HCT116 (cell line): ENCODE results near the gene CAMK2D. TPM values are rescaled to one million over a fixed set of nuclear protein-coding genes. Genes with fewer than 3 reads are reported as not detected.

ENCODE experiments used
- ATAC-seq: fragments of 200-7000 bp; cut with Tn5 transposase; 2 replicates; pipeline ENCODE4 v1.9.1; 2020; ENCODE audit warnings: mild to moderate bottlenecking, moderate library complexity
- BruUV-seq: library from RNA; stranded (reverse); fragments of 400-500 nt; replicated peaks from 2 replicates; lab custom pipeline; 2021; lab: Mats Ljungman, UMichigan
- CTCF ChIA-PET: fragments of 300-600 bp; sonication (Branson Sonifier 250); formaldehyde crosslinking; loops from one replicate; lab custom pipeline; 2021; ENCODE audit warnings: antibody characterized with exemption; lab: Charles Lee
- POLR2A ChIA-PET: fragments of 300-600, 350-600 bp; sonication (Branson Sonifier 250); formaldehyde crosslinking; loops from one replicate; lab custom pipeline; 2021; ENCODE audit warnings: antibody characterized with exemption; lab: Charles Lee
- RAD21 ChIA-PET, 2 experiments: fragments of 300-600 bp; sonication (Branson Sonifier 250); formaldehyde crosslinking; loops; one replicate each; lab custom pipeline; 2023; ENCODE audit warnings: low total read pairs in 2 of 2; ENCODE audit not compliant: uncharacterized antibody in 2 of 2, unreplicated experiment in 2 of 2, low non-redundant PET in 1 of 2; lab: Charles Lee
- DNase-seq: peaks from one replicate; pipeline ENCODE4 v3.0.0-alpha.2; 2010; ENCODE audit warnings: low read depth, low spot score
- H2AFZ ChIP-seq: fragments of 200-600 bp; shearing (Covaris generic), sonication (generic); 2 replicates; pipeline ENCODE4 v1.6.1; 2017; ENCODE audit warnings: low read depth, mixed run types, mixed read lengths, antibody characterized with exemption, low read length; ENCODE audit not compliant: poor library complexity, severe bottlenecking
- H3K27ac ChIP-seq: 2 replicates; pipeline ENCODE4 v1.5.1; 2012; ENCODE audit warnings: low read depth, low read length
- H3K27me3 ChIP-seq: fragments of 200-600 bp; sonication (generic); 2 replicates; pipeline ENCODE4 v1.6.1; 2016; ENCODE audit warnings: mixed run types, low read length, mixed read lengths; ENCODE audit not compliant: insufficient read depth
- H3K36me3 ChIP-seq, 2 experiments: fragments of 200-500 bp in 1 of 2; fragments of 200-600 bp in 1 of 2; sonication (Bioruptor generic) in 1 of 2; sonication (generic) in 1 of 2; 2 replicates each; pipeline versions ENCODE4 v1.5.1 to v1.6.1; 2014 to 2016; ENCODE audit warnings: low read length in 2 of 2, inconsistent platforms in 1 of 2, mixed read lengths in 1 of 2, mixed run types in 1 of 2; ENCODE audit not compliant: insufficient read depth in 2 of 2, control insufficient read depth in 1 of 2
- H3K4me1 ChIP-seq, 2 experiments: fragments of 200-600 bp in 1 of 2; sonication (generic) in 1 of 2; 2 replicates each; pipeline versions ENCODE4 v1.5.1 to v1.6.1; 2012 to 2017; ENCODE audit warnings: low read length in 2 of 2, inconsistent platforms in 1 of 2, mild to moderate bottlenecking in 1 of 2, mixed read lengths in 1 of 2, mixed run types in 1 of 2, moderate library complexity in 1 of 2; ENCODE audit not compliant: insufficient read depth in 2 of 2, control insufficient read depth in 1 of 2
- H3K4me2 ChIP-seq: fragments of 200-600 bp; sonication (generic); 2 replicates; pipeline ENCODE4 v1.6.1; 2017; ENCODE audit warnings: mixed run types, low read length, mixed read lengths
- H3K4me3 ChIP-seq, 2 experiments: fragments of 200-600 bp in 1 of 2; sonication (generic) in 1 of 2; replicated peaks in 1 of 2; 2 replicates each; pipeline ENCODE4 v1.5.1; 2011 to 2016; ENCODE audit warnings: low read length in 2 of 2, control low read depth in 1 of 2, low read depth in 1 of 2, mild to moderate bottlenecking in 1 of 2, mixed read lengths in 1 of 2, mixed run types in 1 of 2
- H3K79me2 ChIP-seq: fragments of 200-600 bp; sonication (generic); 2 replicates; pipeline ENCODE4 v1.6.1; 2017; ENCODE audit warnings: mild to moderate bottlenecking, mixed run types, low read length, moderate library complexity, mixed read lengths; ENCODE audit not compliant: insufficient read depth
- H3K9ac ChIP-seq: fragments of 200-600 bp; sonication (generic); 2 replicates; pipeline ENCODE4 v1.6.1; 2016; ENCODE audit warnings: low read length, mixed read lengths
- H3K9me2 ChIP-seq: fragments of 200-600 bp; sonication (generic), shearing (Covaris generic); 2 replicates; pipeline ENCODE4 v1.6.1; 2017; ENCODE audit warnings: mixed run types, mild to moderate bottlenecking, moderate library complexity; ENCODE audit not compliant: insufficient read depth
- H3K9me3 ChIP-seq, 2 experiments: fragments of 200-500 bp in 1 of 2; fragments of 200-600 bp in 1 of 2; sonication (Bioruptor generic) in 1 of 2; sonication (generic) in 1 of 2; 2 replicates each; pipeline ENCODE4 v1.6.1; 2014 to 2017; ENCODE audit warnings: low read length in 2 of 2, mixed read lengths in 2 of 2, inconsistent platforms in 1 of 2, low read depth in 1 of 2, mild to moderate bottlenecking in 1 of 2, mixed run types in 1 of 2, moderate library complexity in 1 of 2; ENCODE audit not compliant: control insufficient read depth in 1 of 2, insufficient read depth in 1 of 2
- H4K20me1 ChIP-seq: fragments of 200-600 bp; sonication (generic), shearing (Covaris generic); 2 replicates; pipeline ENCODE4 v1.6.1; 2017; ENCODE audit warnings: mixed run types, mild to moderate bottlenecking, moderate library complexity; ENCODE audit not compliant: insufficient read depth
- CTCF ChIP-seq, 3 experiments: fragments of 200-600 bp in 1 of 3; sonication (generic) in 1 of 3; IDR thresholded peaks in 2 of 3; conservative IDR thresholded peaks in 1 of 3; 2 replicates each; pipeline ENCODE4 v1.5.1; 2012 to 2017; ENCODE audit warnings: low read depth in 2 of 3, low read length in 2 of 3, antibody characterized with exemption in 1 of 3, borderline replicate concordance in 1 of 3, control low read depth in 1 of 3, mild to moderate bottlenecking in 1 of 3, mixed read lengths in 1 of 3, mixed run types in 1 of 3, moderate library complexity in 1 of 3; ENCODE audit not compliant: insufficient read depth in 1 of 3
- ELF1 ChIP-seq: IDR thresholded peaks from 2 replicates; pipeline ENCODE4 v1.6.1; 2012; ENCODE audit warnings: low read depth, borderline replicate concordance
- EZH2phosphoT487 ChIP-seq: fragments of 200-600 bp; IDR thresholded peaks from 2 replicates; pipeline ENCODE4 v1.6.1; 2018; ENCODE audit warnings: antibody characterized with exemption, borderline replicate concordance
- FOSL1 ChIP-seq: IDR thresholded peaks from 2 replicates; pipeline ENCODE4 v1.6.1; 2012; ENCODE audit warnings: low read depth
- JUND ChIP-seq: IDR thresholded peaks from 2 replicates; pipeline ENCODE4 v1.6.1; 2012
- MAX ChIP-seq: IDR thresholded peaks from 2 replicates; pipeline ENCODE4 v1.6.1; 2012
- POLR2A ChIP-seq: IDR thresholded peaks from 2 replicates; pipeline ENCODE4 v1.7.0; 2011; ENCODE audit warnings: borderline replicate concordance; ENCODE audit not compliant: insufficient read depth, insufficient read length; ENCODE audit errors: extremely low read depth
- SIN3A ChIP-seq: IDR thresholded peaks from 2 replicates; pipeline ENCODE4 v1.6.1; 2012; ENCODE audit warnings: low read depth
- SP1 ChIP-seq: IDR thresholded peaks from 2 replicates; pipeline ENCODE4 v1.6.1; 2012; ENCODE audit warnings: low read depth
- TCF7L2 ChIP-seq: IDR thresholded peaks from 2 replicates; pipeline ENCODE4 v1.7.0; 2011; ENCODE audit warnings: borderline replicate concordance, inconsistent platforms; ENCODE audit not compliant: insufficient read depth, insufficient read length; ENCODE audit errors: extremely low read depth
- ZBTB33 ChIP-seq: IDR thresholded peaks from 2 replicates; pipeline ENCODE4 v1.6.1; 2011; ENCODE audit warnings: mild to moderate bottlenecking, low read length, moderate library complexity; ENCODE audit not compliant: insufficient replicate concordance; ENCODE audit errors: extremely low read depth
- ZNF274 ChIP-seq: fragments of 200-500 bp; sonication (Bioruptor generic); IDR thresholded peaks from 2 replicates; pipeline ENCODE4 v1.6.1; 2014; ENCODE audit warnings: mild to moderate bottlenecking, low read depth, low read length, inconsistent platforms
- intact Hi-C: fragments of 100-400 bp; cut with micrococcal nuclease; formaldehyde crosslinking; loops from 2 replicates; pipeline ENCODE4 v1.10.0; 2022
- total RNA-seq: library from RNA; stranded (reverse); gene quantifications from one replicate; pipeline ENCODE4 v1.2.1, GENCODE V29; 2021; ENCODE audit not compliant: unreplicated experiment

Gene CAMK2D
- total RNA-seq, 1 experiment from 2014 or later: 67.0 TPM

GRCh38 chr4:113677325-113677724 is 84.2 kb downstream of the CAMK2D start (continued):
- TF ChIP-seq TCF7L2: no peak
- TF ChIP-seq ZBTB33: no peak
- no peak for TF ChIP-seq JUND
- TF ChIP-seq EZH2phosphoT487: no peak
- no peak for TF ChIP-seq FOSL1
- TF ChIP-seq POLR2A: no peak
- no peak for TF ChIP-seq SIN3A
- TF ChIP-seq, all 23 proteins: peak for 0

- RAD21 ChIA-PET: no interaction called here
- Histone ChIP-seq H3K4me1 (peaks cover 18 to 19% of the 10 kb centered on the region in 2 experiments; a peak in 3 of 4 replicates), H3K79me2 (no peaks in the 10 kb centered on the region; the same call in 1 of the 2 replicates), H3K4me3 (no peak overlapping the region), H4K20me1 (no peaks in the 10 kb centered on the region), H3K4me2 (no peak overlapping the region), H3K9me2 (no peaks in the 10 kb centered on the region), H2AFZ (no peak overlapping the region), H3K27ac (no peak overlapping the region), H3K27me3 (no peaks in the 10 kb centered on the region), H3K9me3 (no peaks in the 10 kb centered on the region), H3K9ac (no peak overlapping the region), H3K36me3 (no peaks in the 10 kb centered on the region)
- ATAC-seq (no peak), DNase-seq (no peak)
- no TSS peak for BruUV-seq
- CTCF ChIA-PET: no interaction called here
- POLR2A ChIA-PET: no interaction called here
- intact Hi-C loops: no loop called here
- TF ChIP-seq SP1 (no peak), SIN3A (no peak), MAX (no peak), ZNF274 (no peak), TCF7L2 (no peak), CTCF (IDR thresholded peaks at IDR 0.05 in 2 of 3, conservative IDR thresholded peaks at IDR 0.05 in 1 of 3; ENCODE audit: borderline replicate concordance in 1 of 3, insufficient read depth in 1 of 3, low read depth in 2 of 3, low read length in 2 of 3) (no peak), ZBTB33 (no peak), ELF1 (no peak)
Observed at GRCh38 chr4:113675731-113676697, 85.5 kb downstream of the CAMK2D start.
